IPS-15b (cell line): ENCODE data around the gene MACROD1.

ENCODE experiments used
- H3K27me3 ChIP-seq: one replicate; pipeline ENCODE4 v1.6.1; 2013; ENCODE audit warnings: low read length; ENCODE audit not compliant: control insufficient read depth, insufficient read depth
- H3K36me3 ChIP-seq: one replicate; pipeline ENCODE4 v1.6.1; 2013; ENCODE audit warnings: low read length; ENCODE audit not compliant: control insufficient read depth, insufficient read depth
- H3K4me1 ChIP-seq: one replicate; pipeline ENCODE4 v1.6.1; 2013; ENCODE audit warnings: mild to moderate bottlenecking, low read length; ENCODE audit not compliant: control insufficient read depth, insufficient read depth
- H3K4me3 ChIP-seq: one replicate; pipeline ENCODE4 v1.5.1; 2013; ENCODE audit warnings: low read depth, low read length
- H3K9ac ChIP-seq: one replicate; pipeline ENCODE4 v1.6.1; 2013; ENCODE audit warnings: low read depth, mild to moderate bottlenecking, low read length
- H3K9me3 ChIP-seq: one replicate; pipeline ENCODE4 v1.6.1; 2013; ENCODE audit warnings: mild to moderate bottlenecking, low read length; ENCODE audit not compliant: control insufficient read depth, insufficient read depth

Gene MACROD1

GRCh38 chr11:64120951-64121569 lies 44.9 kb downstream of the MACROD1 start:
- no peak overlapping the region for H3K9ac ChIP-seq
- H3K27me3 ChIP-seq: no peaks in the 10 kb centered on the region
- H3K9me3 ChIP-seq: no peaks in the 10 kb centered on the region
- H3K4me1 ChIP-seq: peaks cover 6% of the 10 kb centered on the region
- no peak overlapping the region for H3K4me3 ChIP-seq
- no peaks in the 10 kb centered on the region for H3K36me3 ChIP-seq

GRCh38 chr11:64119700-64120099 lies 46.2 kb downstream of the MACROD1 start:
- Histone ChIP-seq H3K36me3 (no peaks in the 10 kb centered on the region), H3K9me3 (no peaks in the 10 kb centered on the region), H3K4me1 (peaks cover 6% of the 10 kb centered on the region), H3K9ac (no peak overlapping the region), H3K4me3 (no peak overlapping the region), H3K27me3 (no peaks in the 10 kb centered on the region)

GRCh38 chr11:64118876-64119665 lies 46.8 kb downstream of the MACROD1 start:
- Histone ChIP-seq H3K9me3 (no peaks in the 10 kb centered on the region), H3K36me3 (no peaks in the 10 kb centered on the region), H3K4me3 (no peak overlapping the region), H3K27me3 (no peaks in the 10 kb centered on the region), H3K4me1 (peaks cover 6% of the 10 kb centered on the region), H3K9ac (no peak overlapping the region)

GRCh38 chr11:64117763-64118459 lies 48.0 kb downstream of the MACROD1 start:
- H3K9me3 ChIP-seq: no peaks in the 10 kb centered on the region
- no peak overlapping the region for H3K4me3 ChIP-seq
- H3K9ac ChIP-seq: no peak overlapping the region
- H3K27me3 ChIP-seq: no peaks in the 10 kb centered on the region
- no peaks in the 10 kb centered on the region for H3K36me3 ChIP-seq
- peaks cover 6% of the 10 kb centered on the region for H3K4me1 ChIP-seq

GRCh38 chr11:64115531-64116522 lies 50.1 kb downstream of the MACROD1 start:
- no peak overlapping the region for H3K9ac ChIP-seq
- H3K4me1 ChIP-seq: no peaks in the 10 kb centered on the region
- no peaks in the 10 kb centered on the region for H3K27me3 ChIP-seq
- no peaks in the 10 kb centered on the region for H3K36me3 ChIP-seq
- H3K9me3 ChIP-seq: no peaks in the 10 kb centered on the region
- H3K4me3 ChIP-seq: no peak overlapping the region

GRCh38 chr11:64114231-64114630 lies 51.7 kb downstream of the MACROD1 start:
- no peak overlapping the region for H3K9ac ChIP-seq
- no peaks in the 10 kb centered on the region for H3K9me3 ChIP-seq
- no peaks in the 10 kb centered on the region for H3K36me3 ChIP-seq
- no peaks in the 10 kb centered on the region for H3K4me1 ChIP-seq
- H3K4me3 ChIP-seq: no peak overlapping the region
- H3K27me3 ChIP-seq: no peaks in the 10 kb centered on the region

GRCh38 chr11:64113462-64113780 lies 52.5 kb downstream of the MACROD1 start:
- Histone ChIP-seq H3K27me3 (no peaks in the 10 kb centered on the region), H3K4me3 (no peak overlapping the region), H3K36me3 (no peaks in the 10 kb centered on the region), H3K4me1 (no peaks in the 10 kb centered on the region), H3K9ac (no peak overlapping the region), H3K9me3 (no peaks in the 10 kb centered on the region)

GRCh38 chr11:64112771-64113461 lies 53.0 kb downstream of the MACROD1 start:
- Histone ChIP-seq H3K27me3 (no peaks in the 10 kb centered on the region), H3K9ac (no peak overlapping the region), H3K4me1 (no peaks in the 10 kb centered on the region), H3K36me3 (no peaks in the 10 kb centered on the region), H3K9me3 (no peaks in the 10 kb centered on the region), H3K4me3 (no peak overlapping the region)

- Histone ChIP-seq H3K27me3 (no peaks in the 10 kb centered on the region), H3K9me3 (no peaks in the 10 kb centered on the region), H3K36me3 (no peaks in the 10 kb centered on the region), H3K4me3 (no peak overlapping the region), H3K9ac (no peak overlapping the region), H3K4me1 (no peaks in the 10 kb centered on the region)
Measured at GRCh38 chr11:64110465-64111375, 55.2 kb downstream of the MACROD1 start.

- no peaks in the 10 kb centered on the region for H3K4me1 ChIP-seq
- no peak overlapping the region for H3K4me3 ChIP-seq
- H3K9me3 ChIP-seq: no peaks in the 10 kb centered on the region
- H3K27me3 ChIP-seq: no peaks in the 10 kb centered on the region
- no peak overlapping the region for H3K9ac ChIP-seq
- H3K36me3 ChIP-seq: no peaks in the 10 kb centered on the region
Measured at GRCh38 chr11:64109332-64109731, 56.6 kb downstream of the MACROD1 start.
